ENCODE data around the gene GJA3. TPM values are rescaled to one million over a fixed set of nuclear protein-coding genes. Genes with fewer than 3 reads are reported as not detected.
A peak's percentile ranks its signal among the peaks of the same experiment; 100 is the strongest.

Gene GJA3
- total RNA-seq, 1 donor from 2014 or later: 0.60 TPM

DNA sequence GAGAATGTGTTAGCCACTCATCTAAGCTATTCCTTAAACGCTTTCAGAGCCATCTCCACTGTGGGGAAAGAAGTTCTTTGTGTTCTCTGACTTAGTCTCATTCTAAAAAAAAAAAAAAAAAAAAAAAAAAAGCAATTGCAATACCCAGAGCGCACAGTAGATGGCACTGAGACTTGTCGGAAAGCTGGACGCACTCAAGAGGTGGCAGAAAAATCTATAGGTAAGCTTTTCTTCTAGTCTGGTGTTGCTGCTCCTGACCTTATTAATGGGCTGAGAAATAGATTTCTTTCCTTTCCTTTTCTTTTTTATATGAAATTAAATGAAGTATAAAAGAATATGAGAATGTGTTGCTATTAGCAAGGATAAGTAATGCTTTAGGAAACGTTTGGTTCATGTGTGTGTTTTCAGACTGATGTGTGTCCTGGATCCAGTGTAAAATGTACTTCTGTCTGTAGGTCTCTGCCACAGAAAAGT is 36.5 kb upstream of the GJA3 start:
- Mint-ChIP-seq H3K4me1 (ENCODE audit: unreplicated experiment) (peaks cover 14% of the 10 kb centered on the region), H3K4me3 (no peak overlapping the region), H3K36me3 (no peaks in the 10 kb centered on the region), H3K27ac (peak overlapping the region; percentile 13), H3K27me3 (peaks cover 42% of the 10 kb centered on the region), H3K9me3 (peaks cover 5% of the 10 kb centered on the region)
- no peak for DNase-seq (ENCODE audit: extremely low spot score, unreplicated experiment)
- TF ChIP-seq, protein P1, sequence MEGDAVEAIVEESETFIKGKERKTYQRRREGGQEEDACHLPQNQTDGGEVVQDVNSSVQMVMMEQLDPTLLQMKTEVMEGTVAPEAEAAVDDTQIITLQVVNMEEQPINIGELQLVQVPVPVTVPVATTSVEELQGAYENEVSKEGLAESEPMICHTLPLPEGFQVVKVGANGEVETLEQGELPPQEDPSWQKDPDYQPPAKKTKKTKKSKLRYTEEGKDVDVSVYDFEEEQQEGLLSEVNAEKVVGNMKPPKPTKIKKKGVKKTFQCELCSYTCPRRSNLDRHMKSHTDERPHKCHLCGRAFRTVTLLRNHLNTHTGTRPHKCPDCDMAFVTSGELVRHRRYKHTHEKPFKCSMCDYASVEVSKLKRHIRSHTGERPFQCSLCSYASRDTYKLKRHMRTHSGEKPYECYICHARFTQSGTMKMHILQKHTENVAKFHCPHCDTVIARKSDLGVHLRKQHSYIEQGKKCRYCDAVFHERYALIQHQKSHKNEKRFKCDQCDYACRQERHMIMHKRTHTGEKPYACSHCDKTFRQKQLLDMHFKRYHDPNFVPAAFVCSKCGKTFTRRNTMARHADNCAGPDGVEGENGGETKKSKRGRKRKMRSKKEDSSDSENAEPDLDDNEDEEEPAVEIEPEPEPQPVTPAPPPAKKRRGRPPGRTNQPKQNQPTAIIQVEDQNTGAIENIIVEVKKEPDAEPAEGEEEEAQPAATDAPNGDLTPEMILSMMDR (conservative IDR thresholded peaks at IDR 0.05): peak; percentile 81

DNA sequence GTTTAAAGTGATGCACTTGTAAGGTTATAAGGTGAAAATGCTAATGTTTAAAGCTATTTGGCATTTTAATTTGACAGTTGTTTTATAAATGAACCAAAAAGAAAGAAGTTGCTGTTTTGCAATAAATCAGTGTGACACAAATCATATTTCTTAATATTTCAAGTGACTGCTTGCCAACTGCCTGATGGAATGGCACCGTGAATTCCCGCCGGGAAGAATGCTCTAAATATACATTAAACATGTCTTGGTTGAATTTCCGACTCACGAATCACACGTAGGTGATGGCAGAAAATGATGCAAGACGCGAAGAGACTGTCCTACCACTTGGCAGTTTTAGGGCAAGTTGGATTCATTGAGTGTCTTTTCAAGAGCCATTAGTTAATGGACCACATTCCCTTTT is 34.9 kb upstream of the GJA3 start:
- TF ChIP-seq, protein P1 (conservative IDR thresholded peaks at IDR 0.05): no peak
- no peak overlapping the region for H3K27ac Mint-ChIP-seq
- no peak for DNase-seq (ENCODE audit: extremely low spot score, unreplicated experiment)
- no peak overlapping the region for H3K4me3 Mint-ChIP-seq
- H3K27me3 Mint-ChIP-seq: peaks cover 57% of the 10 kb centered on the region
- H3K36me3 Mint-ChIP-seq: no peaks in the 10 kb centered on the region
- peaks cover 14% of the 10 kb centered on the region for H3K4me1 Mint-ChIP-seq (ENCODE audit: unreplicated experiment)
- H3K9me3 Mint-ChIP-seq: peaks cover 5% of the 10 kb centered on the region

DNA sequence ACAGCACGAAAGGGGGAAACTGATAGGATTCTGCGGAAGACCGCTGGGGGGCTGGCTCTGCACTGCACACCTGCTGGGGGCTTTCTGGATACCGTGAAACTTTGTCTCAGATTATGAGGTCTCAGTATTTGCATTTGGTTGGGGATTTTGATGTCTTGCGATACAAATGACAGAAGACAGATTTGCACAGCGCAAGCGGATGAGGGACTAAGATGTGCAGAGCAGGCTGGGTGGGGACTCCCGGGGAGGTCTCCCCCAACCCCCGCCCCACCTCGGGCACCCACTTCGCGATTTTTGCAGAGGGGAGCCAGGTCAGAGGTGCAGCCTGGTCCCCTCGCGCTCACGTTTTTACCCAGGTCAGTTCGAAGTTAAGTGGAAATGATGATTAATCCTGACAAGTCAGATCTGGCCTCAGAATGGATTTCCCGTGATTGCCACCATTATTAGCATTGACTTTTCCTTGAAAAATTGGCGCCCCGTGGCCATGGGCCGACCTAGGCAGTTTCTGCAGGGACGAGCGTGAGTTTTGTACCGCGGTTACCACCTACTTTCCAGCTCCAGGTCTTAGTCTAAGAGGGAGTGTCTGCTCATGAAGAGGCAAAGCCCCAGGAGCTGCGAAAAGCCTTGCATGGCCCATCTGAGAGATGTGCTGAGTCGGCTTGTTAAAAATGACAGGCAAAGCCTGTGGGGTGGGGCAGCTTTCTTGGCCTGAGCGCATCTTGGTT is 33.2 kb upstream of the GJA3 start:
- Mint-ChIP-seq H3K9me3 (no peaks in the 10 kb centered on the region), H3K4me1 (ENCODE audit: unreplicated experiment) (peaks cover 14% of the 10 kb centered on the region), H3K4me3 (peak overlapping the region; percentile 83), H3K27me3 (peaks cover 73% of the 10 kb centered on the region), H3K36me3 (peaks cover 4% of the 10 kb centered on the region), H3K27ac (peak overlapping the region; percentile 3)
- DNase-seq (ENCODE audit: extremely low spot score, unreplicated experiment): no peak
- TF ChIP-seq, protein P1 (conservative IDR thresholded peaks at IDR 0.05): no peak

DNA sequence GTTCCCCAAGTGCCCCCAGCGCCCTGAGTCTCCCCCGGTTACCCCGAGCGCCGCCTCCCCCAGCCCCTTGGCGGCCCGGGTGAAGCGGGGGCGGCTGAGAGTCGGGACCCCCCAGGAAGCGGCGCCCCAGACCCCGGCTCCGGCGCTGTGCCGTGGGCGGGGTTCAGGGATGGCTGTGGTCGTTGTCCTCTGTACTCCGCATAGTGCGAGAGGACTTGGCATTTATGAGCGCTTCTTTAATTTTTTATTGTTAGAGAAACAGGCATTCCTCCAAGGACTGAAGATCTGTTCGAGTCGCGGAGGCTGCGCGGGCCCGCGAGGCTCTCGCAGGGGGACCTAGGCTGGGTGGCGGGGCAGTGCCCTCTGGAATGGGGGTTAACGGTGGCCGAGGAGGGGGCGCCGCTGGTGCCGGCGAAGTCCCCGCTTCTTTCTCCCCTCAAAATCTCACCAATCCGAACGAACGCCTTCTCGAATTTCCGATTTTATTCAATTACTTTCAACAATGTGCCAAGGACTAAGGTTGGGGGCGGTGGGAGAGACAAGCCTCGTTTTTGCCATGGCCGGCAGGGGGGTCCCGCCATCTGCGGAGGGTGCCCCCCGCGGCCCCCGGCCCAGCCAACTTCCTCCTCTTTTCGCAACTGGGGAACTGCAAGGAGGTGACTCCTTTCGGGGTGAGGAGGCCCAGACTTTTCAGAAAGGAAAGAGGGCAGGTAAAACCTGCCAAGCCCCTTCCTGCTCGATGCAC is 32.5 kb upstream of the GJA3 start:
- H3K4me3 Mint-ChIP-seq: peak overlapping the region; percentile 83
- peaks cover 14% of the 10 kb centered on the region for H3K4me1 Mint-ChIP-seq (ENCODE audit: unreplicated experiment)
- TF ChIP-seq, protein P1 (conservative IDR thresholded peaks at IDR 0.05): peak; percentile 18
- H3K9me3 Mint-ChIP-seq: no peaks in the 10 kb centered on the region
- no peak overlapping the region for H3K27ac Mint-ChIP-seq
- H3K27me3 Mint-ChIP-seq: peaks cover 78% of the 10 kb centered on the region
- DNase-seq (ENCODE audit: extremely low spot score, unreplicated experiment): no peak
- peaks cover 5% of the 10 kb centered on the region for H3K36me3 Mint-ChIP-seq

DNA sequence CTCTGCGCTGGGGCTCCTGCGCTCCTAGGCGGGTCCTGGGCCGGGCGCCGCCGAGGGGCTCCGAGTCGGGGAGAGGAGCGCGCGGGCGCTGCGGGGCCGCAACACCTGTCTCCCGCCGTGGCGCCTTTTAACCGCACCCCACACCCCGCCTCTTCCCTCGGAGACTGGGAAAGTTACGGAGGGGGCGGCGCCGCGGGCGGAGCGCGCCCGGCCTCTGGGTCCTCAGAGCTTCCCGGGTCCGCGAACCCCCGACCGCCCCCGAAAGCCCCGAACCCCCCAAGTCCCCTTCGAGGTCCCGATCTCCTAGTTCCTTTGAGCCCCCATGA is 31.9 kb upstream of the GJA3 start, which contains the start of gene GJB2:
Gene GJB2, minus strand, starts transcription at position 103 of the 326 bp plus-strand sequence. CDS start 3,357 bp downstream, outside the sequence.
- TF ChIP-seq, protein P1 (conservative IDR thresholded peaks at IDR 0.05): no peak
- no peaks in the 10 kb centered on the region for H3K9me3 Mint-ChIP-seq
- peaks cover 14% of the 10 kb centered on the region for H3K4me1 Mint-ChIP-seq (ENCODE audit: unreplicated experiment)
- DNase-seq (ENCODE audit: extremely low spot score, unreplicated experiment): no peak
- H3K36me3 Mint-ChIP-seq: peaks cover 5% of the 10 kb centered on the region
- H3K27me3 Mint-ChIP-seq: peaks cover 81% of the 10 kb centered on the region
- no peak within 1 kb of the TSS for H3K27ac Mint-ChIP-seq
- H3K4me3 Mint-ChIP-seq: peak within 1 kb of the TSS; percentile 86

All from type B pancreatic cell (in vitro differentiated cells).